HepG2 (cell line): ENCODE data around the gene GJD4. TPM values are rescaled to one million over a fixed set of nuclear protein-coding genes. Genes with fewer than 3 reads are reported as not detected.

ENCODE experiments used
- ATAC-seq: fragments of 200-7000 bp; cut with Tn5 transposase; 3 replicates; pipeline ENCODE4 v1.9.1; 2020; ENCODE audit warnings: mild to moderate bottlenecking, moderate library complexity
- BruUV-seq: library from RNA; stranded (reverse); fragments of 400-500 nt; replicated peaks from 2 replicates; lab custom pipeline; 2021; lab: Mats Ljungman, UMichigan
- CTCF ChIA-PET: fragments of 300-600 bp; formaldehyde crosslinking; extraction: SDS; loops from one replicate; lab custom pipeline; 2021; ENCODE audit warnings: low total read pairs, inconsistent platforms, low intra/inter-chr PET ratio; lab: Yijun Ruan, JAX
- POLR2A ChIA-PET: fragments of 350-600 bp; sonication (Branson Sonifier 250); formaldehyde crosslinking; loops from one replicate; lab custom pipeline; 2020; ENCODE audit warnings: antibody characterized with exemption, inconsistent platforms; lab: Yijun Ruan, JAX
- DNase-seq: peaks from one replicate; pipeline ENCODE4 v3.0.0-alpha.2; 2015; ENCODE audit warnings: low spot score
- FAIRE-seq: peaks from 3 replicates; lab custom pipeline; 2011; peaks lifted over from hg19 to GRCh38; lab: Jason Lieb, UNC
- H2AFZ ChIP-seq: one replicate; pipeline ENCODE4 v1.6.1; 2011; ENCODE audit warnings: low read length, inconsistent platforms
- H3K27ac ChIP-seq: fragments of 300-600 bp; 3 replicates; pipeline ENCODE4 v1.8.0; 2011; ENCODE audit warnings: mixed run types, mild to moderate bottlenecking, mixed read lengths, low read length, inconsistent platforms; ENCODE audit not compliant: insufficient read depth; ENCODE audit errors: extremely low read length
- H3K27me3 ChIP-seq, 2 experiments: fragments of 200-600 bp in 1 of 2; 2 replicates in 1 of 2; 3 replicates in 1 of 2; pipeline versions ENCODE4 v1.6.0 to v1.8.0; 2011; ENCODE audit warnings: low read length in 2 of 2, mild to moderate bottlenecking in 2 of 2, moderate library complexity in 2 of 2, inconsistent platforms in 1 of 2; ENCODE audit not compliant: insufficient read depth in 2 of 2, control insufficient read depth in 1 of 2
- H3K36me3 ChIP-seq, 2 experiments: fragments of 200-600 bp in 1 of 2; replicated peaks in 1 of 2; 2 replicates in 1 of 2; 3 replicates in 1 of 2; pipeline versions ENCODE4 v1.5.1 to v1.8.0; 2011; ENCODE audit warnings: low read length in 2 of 2, inconsistent platforms in 1 of 2; ENCODE audit not compliant: insufficient read depth in 2 of 2, control insufficient read depth in 1 of 2
- H3K4me1 ChIP-seq: 2 replicates; pipeline ENCODE4 v1.5.1; 2012; ENCODE audit warnings: low read length, inconsistent platforms; ENCODE audit not compliant: insufficient read depth
- H3K4me2 ChIP-seq: 2 replicates; pipeline ENCODE4 v1.6.0; 2011; ENCODE audit warnings: low read depth, low read length, inconsistent platforms
- H3K4me3 ChIP-seq, 3 experiments: fragments of 200-600 bp in 1 of 3; sonication (generic), shearing (Covaris generic) in 1 of 3; replicated peaks in 1 of 3; 2 replicates each; pipeline ENCODE4 v1.5.1; 2011 to 2016; ENCODE audit warnings: low read length in 3 of 3, inconsistent platforms in 2 of 3, low read depth in 2 of 3, mild to moderate bottlenecking in 2 of 3, control low read depth in 1 of 3, mixed read lengths in 1 of 3; ENCODE audit not compliant: insufficient read depth in 1 of 3
- H3K79me2 ChIP-seq: one replicate; pipeline ENCODE4 v1.6.1; 2011; ENCODE audit warnings: low read length, inconsistent platforms; ENCODE audit not compliant: insufficient read depth
- H3K9ac ChIP-seq: 2 replicates; pipeline ENCODE4 v1.6.0; 2011; ENCODE audit warnings: mild to moderate bottlenecking, low read depth, low read length, inconsistent platforms; ENCODE audit not compliant: insufficient read depth
- H3K9me3 ChIP-seq: 2 replicates; pipeline ENCODE4 v1.5.1; 2012; ENCODE audit warnings: mild to moderate bottlenecking, low read length
- H4K20me1 ChIP-seq: 2 replicates; pipeline ENCODE4 v1.6.0; 2011; ENCODE audit warnings: inconsistent platforms, mild to moderate bottlenecking, low read length, moderate library complexity; ENCODE audit not compliant: insufficient read depth
- CEBPZ ChIP-seq: IDR thresholded peaks from 2 replicates; pipeline ENCODE4 v1.6.1; 2012; ENCODE audit warnings: low read length, improper control_type of control experiment
- ETS1 ChIP-seq: sonication (generic); formaldehyde crosslinking; IDR thresholded peaks from 2 replicates; pipeline ENCODE4 v1.4.0; 2020; ENCODE audit warnings: missing genetic modification reagents
- FOXK2 ChIP-seq: fragments of 450-650 bp; IDR thresholded peaks from 2 replicates; pipeline ENCODE4 v1.6.1; 2016
- GFI1 ChIP-seq: sonication (generic); formaldehyde crosslinking; IDR thresholded peaks from 2 replicates; pipeline ENCODE4 v1.5.0; 2020; ENCODE audit warnings: missing genetic modification reagents, mild to moderate bottlenecking, borderline replicate concordance
- HHEX ChIP-seq: IDR thresholded peaks from 2 replicates; pipeline ENCODE4 v1.6.1; 2016; ENCODE audit warnings: control low read depth
- MAFF ChIP-seq: IDR thresholded peaks from 2 replicates; pipeline ENCODE4 v1.6.1; 2011; ENCODE audit warnings: low read depth, low read length, improper control_type of control experiment
- MAZ ChIP-seq, 2 experiments: sonication (generic) in 1 of 2; formaldehyde crosslinking in 1 of 2; IDR thresholded peaks; 2 replicates each; pipeline versions ENCODE4 v1.5.0 to v1.6.1; 2012 to 2020; ENCODE audit warnings: low read depth in 2 of 2, mild to moderate bottlenecking in 2 of 2, borderline replicate concordance in 1 of 2, improper control_type of control experiment in 1 of 2, low read length in 1 of 2, missing genetic modification reagents in 1 of 2, moderate library complexity in 1 of 2
- MYC ChIP-seq: sonication (generic); formaldehyde crosslinking; IDR thresholded peaks from 2 replicates; pipeline ENCODE4 v1.9.0; 2021; ENCODE audit warnings: missing genetic modification reagents, borderline replicate concordance
- NFIB ChIP-seq: sonication (generic); formaldehyde crosslinking; IDR thresholded peaks from 2 replicates; pipeline ENCODE4 v1.9.0; 2021; ENCODE audit warnings: missing genetic modification reagents, mild to moderate bottlenecking, borderline replicate concordance
- PHB2 ChIP-seq: fragments of 450-650 bp; IDR thresholded peaks from 2 replicates; pipeline ENCODE4 v1.6.1; 2018; ENCODE audit not compliant: partially characterized antibody
- POGK ChIP-seq: sonication (generic); formaldehyde crosslinking; conservative IDR thresholded peaks from 2 replicates; pipeline ENCODE4 v1.8.0; 2022; ENCODE audit warnings: mild to moderate bottlenecking, moderate library complexity, missing genetic modification reagents
- RAD21 ChIP-seq: fragments of 450-650 bp; formaldehyde crosslinking; IDR thresholded peaks from 2 replicates; pipeline ENCODE4 v1.5.0; 2020; ENCODE audit warnings: mild to moderate bottlenecking
- SMC3 ChIP-seq: IDR thresholded peaks from 2 replicates; pipeline ENCODE4 v1.6.1; 2011; ENCODE audit warnings: low read length, improper control_type of control experiment
- STAG1 ChIP-seq: sonication (generic); formaldehyde crosslinking; IDR thresholded peaks from 2 replicates; pipeline ENCODE4 v1.4.0; 2020; ENCODE audit warnings: missing genetic modification reagents
- ZNF24 ChIP-seq: fragments of 450-650 bp; IDR thresholded peaks from 2 replicates; pipeline ENCODE4 v1.6.1; 2017; ENCODE audit warnings: antibody characterized with exemption, mild to moderate bottlenecking
- ZNF562 ChIP-seq: sonication (generic); formaldehyde crosslinking; IDR thresholded peaks from 2 replicates; pipeline ENCODE4 v1.8.0; 2022; ENCODE audit warnings: missing genetic modification reagents, borderline replicate concordance
- ZNF768 ChIP-seq: sonication (generic); formaldehyde crosslinking; IDR thresholded peaks from 2 replicates; pipeline ENCODE4 v1.4.0; 2020; ENCODE audit warnings: missing genetic modification reagents
- ZSCAN25 ChIP-seq: sonication (generic); formaldehyde crosslinking; IDR thresholded peaks from 2 replicates; pipeline ENCODE4 v1.8.0; 2022; ENCODE audit warnings: mild to moderate bottlenecking, missing genetic modification reagents
- ZSCAN9 ChIP-seq: IDR thresholded peaks from 2 replicates; pipeline ENCODE4 v1.6.1; 2016; ENCODE audit warnings: borderline replicate concordance
- WGBS: methylation state at CpG from one replicate; pipeline ENCODE4 v1.1.6; 2017; ENCODE audit warnings: low lambda C conversion rate; 5-methylcytosine and 5-hydroxymethylcytosine counted together
- in situ Hi-C: cut with HindIII; loops from 2 replicates; pipeline ENCODE4 v1.10.0; 2017; ENCODE audit warnings: low pct_unique_long_range_greater_than_20kb; ENCODE audit not compliant: extremely low pct_ligation_motif_present
- intact Hi-C: fragments of 100-400 bp; cut with micrococcal nuclease; formaldehyde crosslinking; loops from one replicate; pipeline ENCODE4 v1.10.0; 2022; ENCODE audit not compliant: unreplicated experiment
- polyA plus RNA-seq, 8 experiments: library from polyadenylated mRNA; depleted of rRNA in 3 of 8; stranded (reverse) in 7 of 8; unstranded in 1 of 8; fragments of >200 nt; fragmentation: Illumina TruSeq in 4 of 8; extraction: Trizol in 4 of 8; gene quantifications; 2 replicates each; pipeline versions ENCODE4 v1.2.1 to v1.2.3, GENCODE V29; 2011 to 2016; ENCODE audit warnings: low read depth in 4 of 8, missing spikeins in 1 of 8, mixed read lengths in 1 of 8; ENCODE audit not compliant: insufficient read depth in 1 of 8
- total RNA-seq, 5 experiments: library from RNA; depleted of rRNA; stranded (reverse); fragments of >200 nt; fragmentation: Illumina TruSeq; extraction: Trizol; gene quantifications; 2 replicates each; pipeline ENCODE4 v1.2.3, GENCODE V29; 2016; ENCODE audit warnings: low read depth in 1 of 5

The GJD4 gene
- total and polyA plus RNA-seq, 2 of the 13 experiments (the other 11 are each of a cell fraction or from before 2014, with no cell fraction given) = not detected

- DNase-seq (peak; percentile 66), ATAC-seq (peak; percentile 89), FAIRE-seq (peak; percentile 87)
- no peak overlapping the region for H3K9ac ChIP-seq
- H3K79me2 ChIP-seq = no peaks in the 10 kb centered on the region
- no peak overlapping the region for H3K4me2 ChIP-seq
- intact Hi-C loops (loop anchor here (1.0 to 10.0 kb wide), 5 partner anchors 146 to 1252 kb away; no protein-coding TSS in a partner anchor), in situ Hi-C loops (loop anchor here (5.0 kb wide), 2 partner anchors 1142 to 1247 kb away; no protein-coding TSS in a partner anchor)
- ChIA-PET POLR2A (no interaction called here), CTCF (interaction anchor here (0.8 to 2.1 kb wide), 4 partner anchors 146 to 1860 kb away, joined by 3 to 18 read pairs (median 14); no protein-coding TSS in a partner anchor)
- no peak overlapping the region for H3K27ac ChIP-seq
- H3K9me3 ChIP-seq = no peaks in the 10 kb centered on the region
- no peaks in the 10 kb centered on the region for H3K27me3 ChIP-seq
- WGBS = 2% methylated on average over 6 of the region's 6 CpGs
- no peaks in the 10 kb centered on the region for H3K4me1 ChIP-seq
- H2AFZ ChIP-seq = no peak overlapping the region
- BruUV-seq = no TSS peak
- H3K4me3 ChIP-seq = no peak overlapping the region
- no peaks in the 10 kb centered on the region for H3K36me3 ChIP-seq
- H4K20me1 ChIP-seq = no peaks in the 10 kb centered on the region
- TF ChIP-seq ZSCAN9 (CRISPR knock-in tag) (no peak), ETS1 (CRISPR knock-in tag) (no peak), POGK (CRISPR knock-in tag) (no peak), MAZ (IDR thresholded peaks at IDR 0.05; ENCODE audit: borderline replicate concordance, low read depth, low read length) (no peak), MAZ (CRISPR knock-in tag; IDR thresholded peaks at IDR 0.05; ENCODE audit: low read depth) (no peak), SMC3 (peak; percentile 96), ZNF768 (CRISPR knock-in tag) (no peak), RAD21 (CRISPR knock-in tag) (peak; percentile 87), NFIB (CRISPR knock-in tag) (no peak), FOXK2 (no peak), MAFF (no peak), MYC (CRISPR knock-in tag) (no peak), PHB2 (no peak), HHEX (no peak), STAG1 (peak; percentile 97), GFI1 (peak; percentile 98), ZNF24 (peak; percentile 97), ZSCAN25 (CRISPR knock-in tag) (no peak), CEBPZ (no peak), ZNF562 (CRISPR knock-in tag) (no peak)
Measured at GRCh38 chr10:35635576-35635975, 30.4 kb downstream of the GJD4 start.
